Fibroblast of lung (primary cell): ENCODE data around the gene LRRC26.

Source experiments
- CTCF ChIP-seq, 2 donors: IDR thresholded peaks in 1 of 2; conservative IDR thresholded peaks in 1 of 2; 1 replicate in 1 of 2; 2 replicates in 1 of 2; pipeline ENCODE4 v1.5.1; 2011 to 2012; ENCODE audit warnings: low read length in 2 of 2, control low read depth in 1 of 2, inconsistent platforms in 1 of 2, low read depth in 1 of 2, mild to moderate bottlenecking in 1 of 2
- EZH2 ChIP-seq: IDR thresholded peaks from 2 replicates; pipeline ENCODE4 v1.5.1; 2012; ENCODE audit warnings: low read length, control low read depth, mild to moderate bottlenecking; ENCODE audit errors: missing control alignments

- TF ChIP-seq CTCF (conservative IDR thresholded peaks at IDR 0.05 in 1 of 2, IDR thresholded peaks at IDR 0.05 in 1 of 2; ENCODE audit: low read depth in 1 of 2, low read length in 2 of 2) (no peak), EZH2 (no peak)
Observed at GRCh38 chr9:137149942-137150616, 19.8 kb downstream of the LRRC26 start.
